Suprapubic skin (tissue), 4 donors: Measurements from ENCODE around the gene VPS8. TPM values are rescaled to one million over a fixed set of nuclear protein-coding genes. Genes with fewer than 3 reads are reported as not detected.
"Not testable (repeated sequence)": the region's sequence is repeated elsewhere in the genome, so short reads cannot be mapped to it uniquely, and the experiment has no call there.

ENCODE experiments used
- DNase-seq, 2 donors: peaks; one replicate each; pipeline ENCODE4 v3.0.0-alpha.2; 2019; ENCODE audit warnings: low spot score in 2 of 2
- H3K27ac ChIP-seq: fragments of 200-600 bp; sonication (generic); one replicate; pipeline ENCODE4 v1.5.1; 2019
- H3K27me3 ChIP-seq: fragments of 200-600 bp; sonication (generic); one replicate; pipeline ENCODE4 v1.5.1; 2019
- H3K36me3 ChIP-seq: fragments of 200-600 bp; sonication (generic); one replicate; pipeline ENCODE4 v1.5.1; 2019
- H3K4me1 ChIP-seq: fragments of 200-600 bp; sonication (generic); one replicate; pipeline ENCODE4 v1.5.1; 2019
- H3K4me3 ChIP-seq: fragments of 200-600 bp; sonication (generic); one replicate; pipeline ENCODE4 v1.5.1; 2019; ENCODE audit warnings: mild to moderate bottlenecking
- H3K9me3 ChIP-seq: fragments of 200-600 bp; sonication (generic); one replicate; pipeline ENCODE4 v1.5.1; 2019
- EP300 ChIP-seq: sonication (generic); formaldehyde crosslinking; IDR thresholded peaks from one replicate; pipeline ENCODE4 v1.6.1; 2017; ENCODE audit warnings: antibody characterized with exemption
- POLR2A ChIP-seq, 2 donors: fragments of 450-650 bp; IDR thresholded peaks; one replicate each; pipeline ENCODE4 v1.6.1; 2017; ENCODE audit warnings: antibody characterized with exemption in 2 of 2, mild to moderate bottlenecking in 2 of 2, moderate library complexity in 2 of 2
- POLR2AphosphoS5 ChIP-seq, 3 donors: sonication (generic); formaldehyde crosslinking; IDR thresholded peaks; one replicate each; pipeline ENCODE4 v1.6.1; 2017; ENCODE audit warnings: antibody characterized with exemption in 3 of 3
- WGBS: methylation state at CpG from one replicate; pipeline ENCODE4 v1.1.5; 2018; 5-methylcytosine and 5-hydroxymethylcytosine counted together
- total RNA-seq, 4 donors: library from RNA; depleted of rRNA; stranded (reverse); fragments of >200 nt; gene quantifications; one replicate each; pipeline ENCODE4 v1.1.0, GENCODE V29; 2016
- TF ChIP-seq, protein P1 (sequence below), 2 donors: fragments of 200-600 bp in 1 of 2; fragments of 450-650 bp in 1 of 2; sonication (generic) in 1 of 2; IDR thresholded peaks; one replicate each; pipeline ENCODE4 v1.5.1; 2016 to 2019; ENCODE audit warnings: antibody characterized with exemption in 2 of 2, mild to moderate bottlenecking in 1 of 2, moderate library complexity in 1 of 2

Gene VPS8
- total RNA-seq, 4 donors from 2014 or later: 36.1 to 93.8 (median 57.2) TPM

GRCh38 chr3:184899953-184900595 lies 88.1 kb downstream of the VPS8 start:
- no peaks in the 10 kb centered on the region for H3K27me3 ChIP-seq
- no peak for DNase-seq
- H3K9me3 ChIP-seq: no peaks in the 10 kb centered on the region
- no peaks in the 10 kb centered on the region for H3K4me1 ChIP-seq
- WGBS: 85% methylated on average over 5 of the region's 5 CpGs
- no peak overlapping the region for H3K27ac ChIP-seq
- TF ChIP-seq POLR2AphosphoS5 (IDR thresholded peaks at IDR 0.05) (no peak), EP300 (no peak), POLR2A (IDR thresholded peaks at IDR 0.05) (no peak)
- TF ChIP-seq, protein P1, sequence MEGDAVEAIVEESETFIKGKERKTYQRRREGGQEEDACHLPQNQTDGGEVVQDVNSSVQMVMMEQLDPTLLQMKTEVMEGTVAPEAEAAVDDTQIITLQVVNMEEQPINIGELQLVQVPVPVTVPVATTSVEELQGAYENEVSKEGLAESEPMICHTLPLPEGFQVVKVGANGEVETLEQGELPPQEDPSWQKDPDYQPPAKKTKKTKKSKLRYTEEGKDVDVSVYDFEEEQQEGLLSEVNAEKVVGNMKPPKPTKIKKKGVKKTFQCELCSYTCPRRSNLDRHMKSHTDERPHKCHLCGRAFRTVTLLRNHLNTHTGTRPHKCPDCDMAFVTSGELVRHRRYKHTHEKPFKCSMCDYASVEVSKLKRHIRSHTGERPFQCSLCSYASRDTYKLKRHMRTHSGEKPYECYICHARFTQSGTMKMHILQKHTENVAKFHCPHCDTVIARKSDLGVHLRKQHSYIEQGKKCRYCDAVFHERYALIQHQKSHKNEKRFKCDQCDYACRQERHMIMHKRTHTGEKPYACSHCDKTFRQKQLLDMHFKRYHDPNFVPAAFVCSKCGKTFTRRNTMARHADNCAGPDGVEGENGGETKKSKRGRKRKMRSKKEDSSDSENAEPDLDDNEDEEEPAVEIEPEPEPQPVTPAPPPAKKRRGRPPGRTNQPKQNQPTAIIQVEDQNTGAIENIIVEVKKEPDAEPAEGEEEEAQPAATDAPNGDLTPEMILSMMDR (IDR thresholded peaks at IDR 0.05): no peak
- H3K36me3 ChIP-seq: peaks cover 9% of the 10 kb centered on the region
- H3K4me3 ChIP-seq: no peak overlapping the region

DNA sequence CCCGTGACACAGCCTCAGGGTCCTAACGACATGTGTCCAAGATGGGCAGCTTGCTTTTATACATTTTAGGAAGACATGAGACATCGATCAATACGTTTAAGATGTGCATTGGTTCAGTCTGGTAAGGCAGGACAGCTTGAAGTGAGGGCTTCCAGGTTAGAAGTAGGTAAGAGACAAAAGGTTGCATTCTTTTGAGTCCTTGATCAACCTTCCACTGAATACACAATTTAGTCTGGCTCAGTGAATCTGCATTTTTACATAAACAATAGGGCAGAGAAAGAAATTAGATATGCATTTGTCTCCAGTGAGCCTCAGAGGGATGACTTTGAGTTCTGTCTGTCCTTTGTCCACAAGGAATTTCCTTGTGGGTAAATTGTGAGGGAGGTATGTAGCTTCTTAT lies 95.1 kb downstream of the VPS8 start:
- H3K36me3 ChIP-seq, H3K4me1 ChIP-seq, DNase-seq, H3K27me3 ChIP-seq, H3K9me3 ChIP-seq, H3K4me3 ChIP-seq: not testable (repeated sequence)
- H3K27ac ChIP-seq: peak overlapping the region; percentile 19
- 91% methylated on average over 4 of the region's 4 CpGs for WGBS

- TF ChIP-seq, protein P1 (IDR thresholded peaks at IDR 0.05): no peak
- no peak for TF ChIP-seq POLR2AphosphoS5 (IDR thresholded peaks at IDR 0.05)
- TF ChIP-seq EP300: no peak
- no peaks in the 10 kb centered on the region for H3K27me3 ChIP-seq
- H3K9me3 ChIP-seq: no peaks in the 10 kb centered on the region
- no peak for DNase-seq
- H3K27ac ChIP-seq: peak overlapping the region; percentile 71
- peaks cover 13% of the 10 kb centered on the region for H3K36me3 ChIP-seq
- WGBS: 84% methylated on average over 12 of the region's 14 CpGs
- H3K4me1 ChIP-seq: no peaks in the 10 kb centered on the region
- no peak overlapping the region for H3K4me3 ChIP-seq
Measured at GRCh38 chr3:184907681-184908649, 96.0 kb downstream of the VPS8 start.

GRCh38 chr3:184908859-184909258 lies 96.9 kb downstream of the VPS8 start:
- whole genome bisulfite sequencing: 78% methylated on average over 4 of the region's 4 CpGs
- Histone ChIP-seq H3K4me3 (no peak overlapping the region), H3K4me1 (no peaks in the 10 kb centered on the region), H3K27me3 (no peaks in the 10 kb centered on the region), H3K27ac (peak overlapping the region; percentile 71), H3K36me3 (peaks cover 9% of the 10 kb centered on the region), H3K9me3 (no peaks in the 10 kb centered on the region)
- DNase-seq: no peak
- no peak for TF ChIP-seq POLR2A (IDR thresholded peaks at IDR 0.05)
- TF ChIP-seq, protein P1 (IDR thresholded peaks at IDR 0.05): no peak
- no peak for TF ChIP-seq EP300
- TF ChIP-seq POLR2AphosphoS5 (IDR thresholded peaks at IDR 0.05): no peak

DNA sequence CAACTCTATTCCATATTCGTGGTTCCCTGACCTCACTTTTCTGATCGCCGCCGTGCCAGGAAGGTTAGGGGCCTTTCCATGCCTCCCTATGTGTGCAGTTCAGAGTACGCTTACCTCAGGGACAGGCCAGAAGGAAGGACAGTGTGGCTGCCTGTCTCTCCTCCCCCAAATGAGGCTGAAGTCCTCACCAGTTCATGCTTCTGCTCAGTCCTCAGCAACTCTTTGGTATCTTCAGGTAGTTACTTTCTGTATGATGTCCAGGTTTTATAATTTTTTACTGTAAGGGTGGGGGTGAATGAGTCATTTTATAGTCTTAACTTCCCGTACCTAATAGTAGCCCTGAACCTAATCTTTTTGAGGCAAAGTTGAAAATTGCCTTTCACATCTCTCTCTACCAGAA lies 98.7 kb downstream of the VPS8 start:
- TF ChIP-seq POLR2A (IDR thresholded peaks at IDR 0.05) (no peak), POLR2AphosphoS5 (IDR thresholded peaks at IDR 0.05) (no peak), EP300 (no peak)
- TF ChIP-seq, protein P1 (IDR thresholded peaks at IDR 0.05): no peak
- Histone ChIP-seq H3K27me3 (no peaks in the 10 kb centered on the region), H3K4me1 (no peaks in the 10 kb centered on the region), H3K27ac (no peak overlapping the region), H3K4me3 (no peak overlapping the region), H3K9me3 (no peaks in the 10 kb centered on the region), H3K36me3 (peaks cover 18% of the 10 kb centered on the region)
- WGBS: 91% methylated on average over 6 of the region's 6 CpGs
- no peak for DNase-seq
